GM21367 (cell line): ENCODE results near the gene FAM13C.
"Not testable (repeated sequence)": the region's sequence is repeated elsewhere in the genome, so short reads cannot be mapped to it uniquely, and the experiment has no call there.

Experiments used
- ATAC-seq: cut with Tn5 transposase; IDR thresholded peaks from one replicate; pipeline ENCODE4 v1.9.1; 2021; ENCODE audit not compliant: unreplicated experiment

FAM13C gene

DNA sequence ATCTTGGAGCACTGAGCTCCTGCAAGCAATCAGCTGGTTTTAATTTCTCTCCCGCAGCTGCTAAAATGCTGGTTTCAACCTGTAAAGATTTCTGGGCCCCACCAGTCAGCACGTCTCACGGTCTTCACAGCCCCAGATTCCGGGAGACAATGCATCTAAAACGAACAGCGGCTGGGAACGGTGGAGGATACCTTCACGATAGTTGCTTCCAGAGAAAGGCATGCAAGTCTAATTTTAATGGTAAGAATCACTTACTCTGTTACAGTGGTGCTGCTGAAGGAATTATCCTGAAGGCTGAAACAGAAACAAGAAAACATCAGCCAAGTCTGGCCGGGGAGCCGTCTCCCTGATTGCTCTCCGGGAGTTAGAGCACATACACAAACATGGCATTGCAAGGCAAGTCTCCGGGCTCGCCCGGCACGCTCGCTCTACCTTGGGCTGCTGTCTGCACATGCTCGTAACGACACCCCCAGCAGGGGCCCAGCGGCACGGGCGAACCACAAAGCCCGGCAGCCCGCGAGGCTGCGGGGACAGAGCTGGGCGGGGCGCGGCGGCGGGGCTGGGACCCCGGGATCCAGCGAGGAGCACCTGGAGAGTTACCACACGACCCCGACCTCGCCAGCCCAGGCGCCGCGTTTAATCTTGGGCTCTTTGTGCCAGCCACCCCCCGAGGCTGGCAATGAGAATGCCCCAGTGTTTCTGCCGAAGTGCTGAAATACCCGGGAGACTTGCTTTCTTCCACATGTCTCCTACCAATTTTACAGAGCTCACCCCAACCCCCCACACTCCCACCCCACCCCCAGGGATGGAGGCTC is at the start of gene FAM13C:
Gene FAM13C, minus strand, starts transcription at position 406 of the 815 bp plus-strand sequence. Its CDS starts 89 bp downstream, at position 317.
- ATAC-seq = no peak

GRCh38 chr10:59405235-59405634 is 42.9 kb upstream of the FAM13C start:
- ATAC-seq = no peak

GRCh38 chr10:59400214-59400613 is 37.9 kb upstream of the FAM13C start:
- no peak for ATAC-seq

DNA sequence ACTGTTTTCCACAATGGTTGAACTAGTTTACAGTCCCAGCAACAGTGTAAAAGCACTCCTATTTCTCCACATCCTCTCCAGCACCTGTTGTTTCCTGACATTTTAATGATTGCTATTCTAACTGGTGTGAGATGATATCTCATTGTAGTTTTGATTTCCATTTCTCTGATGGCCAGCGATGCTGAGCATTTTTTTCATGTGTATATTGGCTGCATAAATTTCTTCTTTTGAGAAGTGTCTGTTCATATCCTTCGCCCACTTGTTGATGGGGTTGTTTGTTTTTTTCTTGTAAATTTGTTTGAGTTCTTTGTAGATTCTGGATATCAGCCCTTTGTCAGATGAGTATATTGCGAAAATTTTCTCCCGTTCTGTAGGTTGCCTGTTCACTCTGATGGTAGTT is 37.0 kb upstream of the FAM13C start:
- not testable (repeated sequence) for ATAC-seq

DNA sequence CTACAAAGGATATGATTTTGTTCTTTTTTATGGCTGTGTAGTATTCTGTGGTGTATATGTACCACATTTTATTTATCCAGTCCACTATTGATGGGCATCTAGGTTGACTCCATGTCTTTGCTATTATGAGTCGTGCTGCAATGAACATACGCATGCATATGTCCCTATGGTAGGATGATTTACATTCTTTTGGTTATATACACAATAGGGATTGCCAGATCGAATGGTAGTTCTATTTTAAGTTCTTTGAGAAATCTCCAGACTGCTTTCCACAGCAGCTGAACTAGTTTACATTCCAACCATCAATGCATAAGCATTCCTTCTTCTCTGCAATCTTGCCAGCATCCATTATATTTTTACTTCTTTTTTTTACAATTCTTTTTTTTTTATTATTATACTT is 35.6 kb upstream of the FAM13C start:
- no peak for ATAC-seq

DNA sequence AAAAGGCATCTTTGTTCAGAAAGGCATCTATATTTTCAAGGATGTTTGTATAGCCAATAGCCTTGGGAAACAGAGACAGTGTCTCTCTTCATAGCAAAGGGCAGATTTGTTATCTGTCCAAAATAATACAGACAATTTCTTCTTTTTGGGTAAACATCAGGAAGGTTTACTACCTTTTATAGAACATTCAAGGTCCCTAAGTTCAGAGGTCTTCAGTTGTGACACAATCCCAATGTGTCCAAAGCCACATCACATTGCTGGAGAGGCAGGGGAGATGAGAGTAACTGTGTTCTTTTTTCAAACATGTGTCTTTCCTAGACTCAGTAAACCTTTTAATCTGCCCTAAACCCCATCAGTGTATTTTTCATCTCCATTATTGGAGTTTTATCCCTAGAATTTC is 33.6 kb upstream of the FAM13C start:
- no peak for ATAC-seq

GRCh38 chr10:59393349-59393748 is 31.0 kb upstream of the FAM13C start:
- no peak for ATAC-seq

DNA sequence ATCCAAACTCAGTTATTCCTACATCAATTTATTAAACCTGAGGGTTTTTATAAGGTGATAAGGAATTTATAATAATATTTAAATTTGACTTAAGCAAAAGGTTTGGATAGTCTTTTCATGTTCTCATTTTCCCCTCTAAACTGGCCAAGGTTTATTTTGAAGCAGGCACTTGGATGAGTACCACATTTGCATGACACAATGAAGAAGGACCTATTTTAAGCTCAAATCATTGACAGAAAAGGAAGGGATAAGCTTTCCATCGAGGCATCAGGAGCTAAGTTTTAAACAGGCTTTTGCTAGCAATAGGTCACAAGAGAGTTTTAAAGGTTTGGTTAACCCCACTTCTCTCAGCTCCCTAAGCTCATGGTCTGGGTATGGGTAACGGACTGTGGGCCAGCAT is 28.7 kb upstream of the FAM13C start:
- no peak for ATAC-seq

- no peak for ATAC-seq
Observed at GRCh38 chr10:59388671-59388976, 26.3 kb upstream of the FAM13C start.

DNA sequence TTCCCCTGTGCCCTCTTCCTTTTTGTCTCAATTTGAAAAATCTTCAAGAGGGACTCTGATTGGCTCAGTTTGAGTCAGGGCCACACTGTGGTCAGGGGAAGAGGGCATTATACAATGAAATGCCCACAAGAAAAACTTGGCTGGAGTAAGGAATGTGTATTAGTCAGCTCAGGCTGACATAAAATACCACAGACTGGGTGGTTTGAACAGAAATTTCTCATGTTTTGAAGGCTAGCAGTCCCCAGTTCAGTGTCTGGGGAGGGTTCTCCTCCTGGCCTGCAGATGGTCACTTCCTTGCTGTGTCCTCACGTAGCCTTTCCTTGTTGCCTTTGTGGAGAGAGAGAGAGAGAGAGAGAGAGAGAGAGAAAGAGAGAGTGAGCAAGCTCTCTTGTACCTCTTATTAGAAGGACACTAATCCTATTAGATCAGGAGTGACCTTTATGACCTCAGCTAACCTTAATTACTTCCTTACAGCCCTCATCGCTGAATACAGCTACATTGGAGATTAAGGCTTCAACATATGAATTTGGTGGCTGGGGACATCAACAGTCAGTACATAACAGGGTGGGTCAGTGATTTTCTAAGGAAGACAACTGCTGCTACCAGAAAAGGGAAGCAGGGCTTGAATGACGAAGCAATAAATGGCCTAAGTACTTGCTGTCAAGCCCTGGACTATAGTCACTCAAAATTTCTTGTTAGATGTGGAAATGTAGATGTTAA is 25.8 kb upstream of the FAM13C start:
- ATAC-seq = no peak

DNA sequence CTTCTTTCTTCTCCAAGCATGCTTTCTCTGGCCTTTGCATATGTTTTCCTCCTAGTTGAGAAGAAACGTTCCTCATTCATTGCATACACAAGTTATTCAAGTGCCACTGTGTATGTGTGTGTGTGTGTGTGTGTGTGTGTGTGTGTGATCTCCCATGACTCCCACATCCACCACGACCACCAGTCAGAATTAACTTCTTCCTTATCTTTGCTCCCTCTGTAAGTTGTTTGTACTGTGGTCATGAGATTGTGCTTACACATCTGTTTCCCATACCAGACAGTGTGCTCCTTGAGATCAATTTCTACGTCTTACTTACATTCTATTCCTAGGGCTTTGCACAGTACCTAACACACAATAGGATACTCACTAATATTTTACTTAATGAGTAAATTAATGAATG is 22.4 kb upstream of the FAM13C start:
- ATAC-seq = no peak

DNA sequence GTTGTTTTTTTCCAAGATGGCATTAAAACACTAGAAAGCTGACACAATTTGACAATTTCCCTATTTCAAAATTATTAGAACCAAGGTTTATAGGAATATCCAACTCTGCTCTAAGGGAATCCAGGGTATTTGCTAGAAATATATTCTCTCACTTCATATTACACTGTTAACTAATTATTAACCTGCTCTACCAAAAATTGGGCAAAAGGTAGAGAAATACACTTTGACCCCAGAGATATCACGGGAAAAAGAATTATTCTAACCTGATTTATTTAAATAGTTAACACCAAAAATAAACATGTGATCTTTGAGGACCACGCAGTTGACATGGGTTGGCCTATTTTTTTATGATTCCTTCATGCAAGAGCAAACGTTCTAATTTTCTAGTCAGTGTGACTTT is 21.6 kb upstream of the FAM13C start:
- no peak for ATAC-seq

GRCh38 chr10:59383436-59383835 is 21.1 kb upstream of the FAM13C start:
- no peak for ATAC-seq

GRCh38 chr10:59382831-59383295 is 20.5 kb upstream of the FAM13C start:
- ATAC-seq = no peak

- ATAC-seq = no peak
Observed at GRCh38 chr10:59381687-59382086, 19.3 kb upstream of the FAM13C start.

GRCh38 chr10:59376846-59377245 is 14.5 kb upstream of the FAM13C start:
- ATAC-seq = no peak

DNA sequence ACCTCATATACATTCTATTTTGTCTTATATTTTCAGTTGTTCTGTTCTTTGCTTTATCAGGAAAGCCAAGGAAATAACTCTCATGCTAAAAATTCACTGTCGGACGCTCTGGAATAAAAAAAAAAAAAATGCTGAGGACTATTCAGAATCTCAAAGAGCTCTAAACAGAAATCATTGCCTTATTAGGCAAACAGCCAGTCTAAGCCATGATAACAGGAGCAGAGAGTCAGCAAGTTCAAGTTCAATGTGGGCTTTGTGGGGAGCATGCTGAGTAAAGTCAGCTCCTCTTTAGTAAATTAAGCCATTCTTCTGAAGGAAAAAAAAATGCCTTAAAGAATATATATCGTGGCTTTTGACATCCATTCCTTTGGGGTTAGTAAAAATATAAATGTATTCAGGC is 13.6 kb upstream of the FAM13C start:
- no peak for ATAC-seq

GRCh38 chr10:59374916-59375315 is 12.6 kb upstream of the FAM13C start:
- no peak for ATAC-seq

- no peak for ATAC-seq
Observed at GRCh38 chr10:59373071-59373470, 10.7 kb upstream of the FAM13C start.

DNA sequence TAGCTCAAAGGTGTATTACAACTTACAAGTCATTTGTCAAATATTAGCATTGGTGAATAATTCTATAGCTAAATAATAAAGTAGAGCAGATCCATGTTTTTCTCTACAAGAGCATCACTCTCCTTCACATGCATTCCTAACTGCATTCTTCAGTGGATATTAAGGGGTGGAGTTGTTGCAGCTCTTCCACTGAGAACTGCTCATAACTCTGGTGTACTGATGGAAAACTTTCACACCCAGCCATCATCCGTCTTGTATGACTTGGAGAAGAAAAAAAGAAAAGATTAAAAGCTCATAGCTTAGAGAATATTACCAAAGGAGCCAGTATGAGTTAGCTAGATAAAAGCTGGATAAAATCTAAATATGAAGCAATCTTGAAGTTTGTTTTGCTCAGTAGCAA is 10.2 kb upstream of the FAM13C start:
- ATAC-seq = no peak

- no peak for ATAC-seq
Observed at GRCh38 chr10:59366290-59366689, 3.9 kb upstream of the FAM13C start.

DNA sequence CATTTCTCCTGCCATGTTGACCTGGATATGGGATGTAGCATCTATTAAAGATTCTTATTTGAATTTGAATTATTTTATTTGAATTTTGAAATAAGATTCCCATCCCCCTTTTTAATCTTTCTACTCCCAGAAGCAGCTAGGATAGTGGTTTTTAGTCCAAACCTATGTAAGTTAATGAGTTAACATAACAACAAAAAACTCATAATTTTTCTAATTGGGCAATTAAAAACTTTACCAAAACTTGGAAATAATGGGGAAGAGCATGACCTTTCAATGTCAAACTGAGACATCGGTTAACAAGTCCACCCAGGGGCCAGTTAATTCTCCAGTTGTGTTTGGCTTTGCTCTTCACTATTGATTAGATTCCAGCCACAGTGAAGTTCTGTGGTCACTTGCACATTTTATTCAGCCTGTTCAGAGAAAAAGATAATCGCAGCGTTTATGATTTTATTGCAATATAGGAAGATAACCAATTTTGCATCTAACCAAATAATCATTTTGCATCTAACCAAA is 1.2 kb upstream of the FAM13C start:
- ATAC-seq = no peak
